ENCODE data around the gene LZTR1.

- TF ChIP-seq CTCF (IDR thresholded peaks at IDR 0.05) (no peak), HEYL (CRISPR knock-in tag; IDR thresholded peaks at IDR 0.05) (no peak), EP300 (IDR thresholded peaks at IDR 0.05) (no peak), CBX2 (IDR thresholded peaks at IDR 0.05; ENCODE audit: borderline replicate concordance, low read depth) (no peak), BHLHE40 (IDR thresholded peaks at IDR 0.05; ENCODE audit: low read depth, low read length) (no peak), PHF8 (IDR thresholded peaks at IDR 0.05; ENCODE audit: borderline replicate concordance, low read depth) (no peak)
Observed at GRCh38 chr22:20977019-20977418, 5.1 kb upstream of the LZTR1 start.

Measured in A549 (cell line).